ENCODE measurements around the gene NRXN2. TPM values are rescaled to one million over a fixed set of nuclear protein-coding genes. Genes with fewer than 3 reads are reported as not detected.

NRXN2 gene
- total RNA-seq, 1 donor from 2014 or later = 10.0 TPM

DNA sequence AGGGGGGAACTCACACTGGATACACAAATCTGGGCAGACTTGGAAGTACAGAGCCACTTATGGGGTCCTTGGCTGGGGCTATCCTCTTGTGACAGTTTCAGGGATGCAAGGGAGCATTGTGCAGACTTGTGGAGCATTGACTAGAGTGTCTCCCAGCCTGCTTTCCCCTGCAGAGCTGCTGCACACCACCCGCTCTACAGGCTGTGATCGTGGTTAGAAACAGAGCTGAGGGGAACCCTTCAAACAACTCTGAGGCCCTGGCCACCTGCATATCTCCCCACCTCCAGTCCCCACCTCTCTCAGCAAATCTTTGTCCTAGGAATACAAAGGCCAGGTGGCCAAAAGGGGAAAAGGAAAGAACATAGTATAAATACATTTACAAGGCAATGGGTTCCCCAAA is 64.7 kb downstream of the NRXN2 start:
- peaks cover 9% of the 10 kb centered on the region for H3K4me1 Mint-ChIP-seq
- H3K4me3 Mint-ChIP-seq = no peak overlapping the region
- no peaks in the 10 kb centered on the region for H3K36me3 Mint-ChIP-seq (ENCODE audit: low read depth)
- no peak for TF ChIP-seq CTCF (conservative IDR thresholded peaks at IDR 0.05)
- H3K9me3 Mint-ChIP-seq = no peaks in the 10 kb centered on the region
- H3K27me3 Mint-ChIP-seq (ENCODE audit: low read depth) = peaks cover under 1% of the 10 kb centered on the region
- DNase-seq (ENCODE audit: low read depth, low spot score) = no peak
- H3K27ac Mint-ChIP-seq (ENCODE audit: unreplicated experiment) = no peak overlapping the region

DNA sequence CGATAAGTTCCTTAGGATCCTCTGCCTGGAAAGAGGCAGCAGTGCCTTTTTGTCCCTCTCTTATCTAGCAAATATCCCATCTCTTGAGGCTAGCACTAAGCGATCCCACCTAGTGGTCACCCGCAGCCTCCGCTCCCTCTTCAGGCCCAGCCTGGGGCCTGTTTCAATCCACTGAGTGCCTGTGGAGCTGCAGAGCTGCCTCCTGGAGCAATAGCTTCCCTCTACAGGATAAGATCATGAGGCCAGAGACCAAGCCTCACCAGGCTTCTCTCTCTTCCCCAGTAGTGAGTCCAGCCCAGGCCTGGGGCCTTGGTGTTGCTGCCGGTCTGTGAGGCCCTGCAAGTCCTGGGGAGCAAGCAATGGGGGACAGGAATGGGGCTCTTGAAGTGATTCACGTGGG is 66.1 kb downstream of the NRXN2 start:
- peak; percentile 46 for TF ChIP-seq CTCF (conservative IDR thresholded peaks at IDR 0.05)
- Mint-ChIP-seq H3K27me3 (ENCODE audit: low read depth) (peaks cover 4% of the 10 kb centered on the region), H3K4me1 (peaks cover 13% of the 10 kb centered on the region), H3K36me3 (ENCODE audit: low read depth) (no peaks in the 10 kb centered on the region), H3K4me3 (no peak overlapping the region), H3K27ac (ENCODE audit: unreplicated experiment) (no peak overlapping the region), H3K9me3 (no peaks in the 10 kb centered on the region)
- no peak for DNase-seq (ENCODE audit: low read depth, low spot score)

- DNase-seq (ENCODE audit: low read depth, low spot score) = no peak
- Mint-ChIP-seq H3K36me3 (ENCODE audit: low read depth) (no peaks in the 10 kb centered on the region), H3K4me1 (peaks cover 9% of the 10 kb centered on the region), H3K4me3 (no peak overlapping the region), H3K9me3 (no peaks in the 10 kb centered on the region), H3K27me3 (ENCODE audit: low read depth) (peaks cover 4% of the 10 kb centered on the region), H3K27ac (ENCODE audit: unreplicated experiment) (no peak overlapping the region)
- no peak for TF ChIP-seq CTCF (conservative IDR thresholded peaks at IDR 0.05)
Observed at GRCh38 chr11:64655941-64656601, 66.9 kb downstream of the NRXN2 start.

- Mint-ChIP-seq H3K4me3 (no peak overlapping the region), H3K27me3 (ENCODE audit: low read depth) (peaks cover 4% of the 10 kb centered on the region), H3K27ac (ENCODE audit: unreplicated experiment) (no peak overlapping the region), H3K9me3 (no peaks in the 10 kb centered on the region), H3K36me3 (ENCODE audit: low read depth) (no peaks in the 10 kb centered on the region), H3K4me1 (peaks cover 5% of the 10 kb centered on the region)
- no peak for DNase-seq (ENCODE audit: low read depth, low spot score)
- no peak for TF ChIP-seq CTCF (conservative IDR thresholded peaks at IDR 0.05)
Observed at GRCh38 chr11:64654958-64655541, 67.9 kb downstream of the NRXN2 start.

GRCh38 chr11:64654439-64654838 is 68.6 kb downstream of the NRXN2 start:
- Mint-ChIP-seq H3K4me3 (no peak overlapping the region), H3K27me3 (ENCODE audit: low read depth) (peaks cover 5% of the 10 kb centered on the region)
- no peak for TF ChIP-seq CTCF (conservative IDR thresholded peaks at IDR 0.05)

More at GRCh38 chr11:64654439-64654838, 68.6 kb downstream of the NRXN2 start:
- Mint-ChIP-seq H3K36me3 (ENCODE audit: low read depth) (no peaks in the 10 kb centered on the region), H3K9me3 (no peaks in the 10 kb centered on the region), H3K4me1 (peaks cover 6% of the 10 kb centered on the region), H3K27ac (ENCODE audit: unreplicated experiment) (no peak overlapping the region)
- no peak for DNase-seq (ENCODE audit: low read depth, low spot score)
